ENCODE data around the gene WNT3A.

DNA sequence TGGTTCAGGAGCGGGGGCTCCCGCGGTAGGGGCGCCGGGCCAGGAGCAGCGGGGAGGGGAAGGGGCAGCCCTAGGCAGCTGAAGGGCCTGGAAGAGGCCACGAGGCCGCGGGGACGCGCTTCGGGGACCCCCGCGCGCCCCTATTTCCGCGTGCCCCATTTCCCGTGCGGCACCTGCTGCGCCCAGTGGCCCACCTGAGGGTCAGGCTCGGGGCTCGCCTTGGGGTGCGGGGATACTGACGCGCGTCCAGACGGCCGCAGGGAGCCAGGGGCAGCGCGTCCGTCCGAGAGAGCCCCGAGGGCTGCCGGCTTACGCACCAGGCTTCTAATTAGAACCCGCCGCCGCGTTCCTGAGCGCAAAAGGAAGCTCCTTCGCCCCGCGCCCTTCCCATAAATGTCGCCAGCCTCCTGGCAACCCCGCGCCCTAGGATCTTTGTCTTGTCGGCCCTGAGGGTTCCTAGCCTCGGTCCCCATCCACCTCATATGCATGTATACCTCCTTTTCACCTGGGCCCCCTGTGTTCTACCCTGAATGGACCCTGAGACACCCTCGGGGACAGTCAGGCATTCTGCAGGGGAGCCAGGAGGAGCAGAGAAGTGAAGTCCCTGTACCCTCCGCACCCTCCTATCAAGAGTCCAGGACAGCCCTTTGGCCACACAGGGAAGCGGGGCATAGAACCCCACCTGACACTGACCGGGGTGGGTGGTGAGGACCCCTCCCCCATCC is 1.8 kb downstream of the WNT3A start:
- TF ChIP-seq CTCF (conservative IDR thresholded peaks at IDR 0.05 in 1 of 2, IDR thresholded peaks at IDR 0.05 in 1 of 2; ENCODE audit: extremely low read depth in 1 of 2, insufficient read depth in 1 of 2, low read depth in 1 of 2, low read length in 2 of 2) (no peak), EZH2 (IDR thresholded peaks at IDR 0.05; ENCODE audit: borderline replicate concordance, low read length) (no peak)
